ENCODE data around the gene KBTBD4.

Gene KBTBD4

GRCh38 chr11:47615249-47615648 is 36.5 kb upstream of the KBTBD4 start:
- H3K4me3 ChIP-seq (replicated peaks; ENCODE audit: low read depth, low read length) = no peak overlapping the region
- TF ChIP-seq, protein P1, sequence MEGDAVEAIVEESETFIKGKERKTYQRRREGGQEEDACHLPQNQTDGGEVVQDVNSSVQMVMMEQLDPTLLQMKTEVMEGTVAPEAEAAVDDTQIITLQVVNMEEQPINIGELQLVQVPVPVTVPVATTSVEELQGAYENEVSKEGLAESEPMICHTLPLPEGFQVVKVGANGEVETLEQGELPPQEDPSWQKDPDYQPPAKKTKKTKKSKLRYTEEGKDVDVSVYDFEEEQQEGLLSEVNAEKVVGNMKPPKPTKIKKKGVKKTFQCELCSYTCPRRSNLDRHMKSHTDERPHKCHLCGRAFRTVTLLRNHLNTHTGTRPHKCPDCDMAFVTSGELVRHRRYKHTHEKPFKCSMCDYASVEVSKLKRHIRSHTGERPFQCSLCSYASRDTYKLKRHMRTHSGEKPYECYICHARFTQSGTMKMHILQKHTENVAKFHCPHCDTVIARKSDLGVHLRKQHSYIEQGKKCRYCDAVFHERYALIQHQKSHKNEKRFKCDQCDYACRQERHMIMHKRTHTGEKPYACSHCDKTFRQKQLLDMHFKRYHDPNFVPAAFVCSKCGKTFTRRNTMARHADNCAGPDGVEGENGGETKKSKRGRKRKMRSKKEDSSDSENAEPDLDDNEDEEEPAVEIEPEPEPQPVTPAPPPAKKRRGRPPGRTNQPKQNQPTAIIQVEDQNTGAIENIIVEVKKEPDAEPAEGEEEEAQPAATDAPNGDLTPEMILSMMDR (IDR thresholded peaks at IDR 0.05; ENCODE audit: low read depth, low read length, missing control alignments) = no peak
- no peak for DNase-seq (ENCODE audit: extremely low read depth, low read depth)

- no peak overlapping the region for H3K4me3 ChIP-seq (replicated peaks; ENCODE audit: low read depth, low read length)
- TF ChIP-seq, protein P1 (IDR thresholded peaks at IDR 0.05; ENCODE audit: low read depth, low read length, missing control alignments) = no peak
- DNase-seq (ENCODE audit: extremely low read depth, low read depth) = no peak
Measured at GRCh38 chr11:47611348-47611794, 32.6 kb upstream of the KBTBD4 start.

DNA sequence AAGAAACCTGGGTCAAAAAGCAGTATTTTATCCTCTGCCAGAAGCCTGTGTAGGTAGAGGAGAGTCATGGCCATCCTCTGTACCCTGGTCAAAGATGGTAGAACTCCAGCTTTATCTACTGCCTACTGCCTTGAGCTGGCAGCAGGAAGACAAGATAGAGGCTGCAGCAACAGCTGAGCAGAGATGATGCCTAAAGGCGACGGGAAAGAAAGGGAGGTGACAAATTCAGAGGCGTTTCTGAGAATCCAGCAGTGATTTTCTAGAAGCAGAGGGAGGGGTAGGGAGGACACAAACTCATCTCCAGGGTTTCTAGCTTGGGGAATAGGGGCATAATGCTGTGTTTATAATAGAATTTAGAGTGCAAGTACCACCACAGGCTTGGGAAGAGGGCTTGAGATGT is 30.9 kb upstream of the KBTBD4 start:
- DNase-seq (ENCODE audit: extremely low read depth, low read depth) = no peak
- TF ChIP-seq, protein P1 (IDR thresholded peaks at IDR 0.05; ENCODE audit: low read depth, low read length, missing control alignments) = no peak
- no peak overlapping the region for H3K4me3 ChIP-seq (replicated peaks; ENCODE audit: low read depth, low read length)

- no peak overlapping the region for H3K4me3 ChIP-seq (replicated peaks; ENCODE audit: low read depth, low read length)
- peak; percentile 93 for DNase-seq (ENCODE audit: extremely low read depth, low read depth)
- TF ChIP-seq, protein P1 (IDR thresholded peaks at IDR 0.05; ENCODE audit: low read depth, low read length, missing control alignments) = no peak
Measured at GRCh38 chr11:47607380-47607779, 28.6 kb upstream of the KBTBD4 start.

DNA sequence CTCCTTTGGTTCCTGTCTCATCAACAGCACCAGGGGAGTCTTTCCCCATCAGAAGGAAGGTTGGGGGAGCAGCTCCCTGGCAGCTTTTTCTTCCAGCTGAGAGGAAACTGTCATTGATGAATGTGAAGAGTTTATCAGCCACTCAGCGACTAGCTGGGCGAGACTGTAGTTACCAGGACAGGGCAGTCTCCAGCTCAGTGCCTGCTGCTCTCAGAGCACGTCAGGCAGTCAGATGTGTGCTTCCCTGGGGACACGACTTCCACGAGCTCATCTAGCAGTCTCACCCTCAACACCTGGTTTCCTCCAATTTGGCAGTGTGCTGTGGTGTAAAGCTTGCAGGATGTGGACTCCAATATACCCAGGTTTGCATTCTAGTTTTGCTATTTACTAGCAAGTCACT is 28.0 kb upstream of the KBTBD4 start:
- TF ChIP-seq, protein P1 (IDR thresholded peaks at IDR 0.05; ENCODE audit: low read depth, low read length, missing control alignments) = no peak
- DNase-seq (ENCODE audit: extremely low read depth, low read depth) = no peak
- H3K4me3 ChIP-seq (replicated peaks; ENCODE audit: low read depth, low read length) = no peak overlapping the region

GRCh38 chr11:47605921-47606320 is 27.2 kb upstream of the KBTBD4 start:
- H3K4me3 ChIP-seq (replicated peaks; ENCODE audit: low read depth, low read length) = no peak overlapping the region
- DNase-seq (ENCODE audit: extremely low read depth, low read depth) = no peak
- TF ChIP-seq, protein P1 (IDR thresholded peaks at IDR 0.05; ENCODE audit: low read depth, low read length, missing control alignments) = no peak

DNA sequence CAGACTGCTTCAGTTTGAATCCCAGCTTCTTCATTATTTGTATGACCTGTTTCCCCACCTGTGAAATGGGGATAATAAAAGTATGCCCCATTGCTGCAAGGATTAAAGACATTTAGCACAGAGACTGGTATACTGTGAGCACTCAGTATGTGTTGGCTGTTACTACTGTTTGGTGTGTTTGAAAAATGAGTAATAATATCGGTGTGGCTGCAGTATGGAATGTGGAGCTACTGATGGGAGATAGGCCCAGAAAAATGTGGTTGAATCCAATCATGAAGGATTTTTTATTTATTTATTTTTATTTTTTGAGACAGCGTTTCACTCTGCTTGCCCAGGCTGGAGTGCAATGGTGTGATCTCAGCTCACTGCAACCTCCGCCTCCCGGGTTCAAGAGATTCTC is 24.5 kb upstream of the KBTBD4 start:
- TF ChIP-seq, protein P1 (IDR thresholded peaks at IDR 0.05; ENCODE audit: low read depth, low read length, missing control alignments) = no peak
- no peak for DNase-seq (ENCODE audit: extremely low read depth, low read depth)
- H3K4me3 ChIP-seq (replicated peaks; ENCODE audit: low read depth, low read length) = no peak overlapping the region
